ENCODE results near the gene BROX. TPM values are rescaled to one million over a fixed set of nuclear protein-coding genes. Genes with fewer than 3 reads are reported as not detected.

BROX gene
- total and polyA plus RNA-seq, 7 donors: 22.0 to 61.7 (median 38.2) TPM

DNA sequence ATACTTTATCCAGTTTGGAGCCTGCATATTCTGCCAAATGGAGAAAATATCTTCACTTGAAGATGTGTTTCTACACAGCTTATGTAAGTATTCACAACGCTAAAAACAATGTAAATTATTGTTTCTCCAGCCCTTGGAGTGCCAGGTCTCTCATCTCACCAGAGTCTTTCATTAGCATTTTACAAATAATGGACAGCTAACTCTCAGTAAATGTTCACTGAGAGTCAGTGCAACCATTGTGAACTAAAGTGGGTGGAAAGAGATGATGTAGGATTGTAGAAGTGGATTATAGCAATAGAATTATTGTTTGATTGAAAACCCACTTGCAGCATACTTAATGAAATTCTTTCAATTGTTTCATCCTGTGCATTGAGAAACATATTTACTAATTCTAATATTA, 16.4 kb downstream of the BROX start:
- intact Hi-C loops (cut with DNase I): no loop called here
- Histone ChIP-seq H3K36me3 (peaks cover 19 to 100% (median 72%) of the 10 kb centered on the region in 4 donors), H3K9me3 (no peaks in the 10 kb centered on the region), H3K27ac (no peak overlapping the region), H3K4me1 (no peaks in the 10 kb centered on the region), H3K4me3 (no peak overlapping the region), H3K27me3 (no peaks in the 10 kb centered on the region)
- TF ChIP-seq EP300 (IDR thresholded peaks at IDR 0.05): no peak
- WGBS, 2 donors: 85 to 88% methylated on average over 1 of the region's 1 CpG
- no peak for DNase-seq

DNA sequence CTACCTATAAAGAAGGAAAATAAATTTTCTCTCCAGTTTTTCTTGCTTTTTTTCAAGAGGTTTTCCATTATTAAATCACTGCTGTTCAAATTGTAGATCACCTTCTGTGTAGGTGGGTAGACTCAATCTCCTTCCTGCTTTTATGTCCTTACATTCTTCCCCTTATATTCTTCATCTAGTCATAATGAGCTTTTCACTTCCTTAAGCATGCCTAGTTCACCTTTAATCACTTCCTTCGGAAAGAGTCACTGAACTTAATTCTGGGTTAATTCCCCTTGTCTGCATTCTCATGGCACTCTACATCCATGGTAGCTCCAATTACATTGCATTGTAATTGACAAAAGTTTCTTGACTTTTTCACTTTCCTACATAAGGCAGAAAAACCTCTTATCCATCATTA, 18.5 kb downstream of the BROX start:
- Histone ChIP-seq H3K9me3 (no peaks in the 10 kb centered on the region), H3K27me3 (no peaks in the 10 kb centered on the region), H3K36me3 (peaks cover 14 to 100% (median 73%) of the 10 kb centered on the region in 4 donors), H3K27ac (no peak overlapping the region), H3K4me3 (no peak overlapping the region), H3K4me1 (no peaks in the 10 kb centered on the region)
- 73 to 92% methylated on average over 1 of the region's 1 CpG for WGBS, 2 donors
- no peak for DNase-seq
- intact Hi-C loops (cut with DNase I): no loop called here
- TF ChIP-seq, protein P1, sequence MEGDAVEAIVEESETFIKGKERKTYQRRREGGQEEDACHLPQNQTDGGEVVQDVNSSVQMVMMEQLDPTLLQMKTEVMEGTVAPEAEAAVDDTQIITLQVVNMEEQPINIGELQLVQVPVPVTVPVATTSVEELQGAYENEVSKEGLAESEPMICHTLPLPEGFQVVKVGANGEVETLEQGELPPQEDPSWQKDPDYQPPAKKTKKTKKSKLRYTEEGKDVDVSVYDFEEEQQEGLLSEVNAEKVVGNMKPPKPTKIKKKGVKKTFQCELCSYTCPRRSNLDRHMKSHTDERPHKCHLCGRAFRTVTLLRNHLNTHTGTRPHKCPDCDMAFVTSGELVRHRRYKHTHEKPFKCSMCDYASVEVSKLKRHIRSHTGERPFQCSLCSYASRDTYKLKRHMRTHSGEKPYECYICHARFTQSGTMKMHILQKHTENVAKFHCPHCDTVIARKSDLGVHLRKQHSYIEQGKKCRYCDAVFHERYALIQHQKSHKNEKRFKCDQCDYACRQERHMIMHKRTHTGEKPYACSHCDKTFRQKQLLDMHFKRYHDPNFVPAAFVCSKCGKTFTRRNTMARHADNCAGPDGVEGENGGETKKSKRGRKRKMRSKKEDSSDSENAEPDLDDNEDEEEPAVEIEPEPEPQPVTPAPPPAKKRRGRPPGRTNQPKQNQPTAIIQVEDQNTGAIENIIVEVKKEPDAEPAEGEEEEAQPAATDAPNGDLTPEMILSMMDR (IDR thresholded peaks at IDR 0.05): no peak
- TF ChIP-seq POLR2AphosphoS5 (IDR thresholded peaks at IDR 0.05) (no peak), EP300 (IDR thresholded peaks at IDR 0.05) (no peak), POLR2A (IDR thresholded peaks at IDR 0.05) (no peak)

GRCh38 chr1:222732216-222733159, 20.1 kb downstream of the BROX start:
- Histone ChIP-seq H3K27ac (no peak overlapping the region), H3K4me1 (no peaks in the 10 kb centered on the region), H3K9me3 (no peaks in the 10 kb centered on the region), H3K4me3 (no peak overlapping the region), H3K27me3 (no peaks in the 10 kb centered on the region), H3K36me3 (peaks cover 14 to 91% (median 57%) of the 10 kb centered on the region in 4 donors)
- 70 to 90% methylated on average over 3 of the region's 3 CpGs for WGBS, 2 donors
- intact Hi-C loops (cut with DNase I): no loop called here
- DNase-seq: no peak
- TF ChIP-seq POLR2A (IDR thresholded peaks at IDR 0.05) (no peak), POLR2AphosphoS5 (IDR thresholded peaks at IDR 0.05) (no peak), EP300 (IDR thresholded peaks at IDR 0.05) (no peak)
- TF ChIP-seq, protein P1 (IDR thresholded peaks at IDR 0.05): no peak

GRCh38 chr1:222734740-222735139, 22.4 kb downstream of the BROX start:
- H3K4me1 ChIP-seq: peaks cover 0 to 9% (median 3%) of the 10 kb centered on the region in 4 donors
- H3K9me3 ChIP-seq: no peaks in the 10 kb centered on the region
- H3K4me3 ChIP-seq: no peak overlapping the region
- TF ChIP-seq, protein P1 (IDR thresholded peaks at IDR 0.05): no peak
- TF ChIP-seq EP300 (IDR thresholded peaks at IDR 0.05) (no peak), POLR2A (IDR thresholded peaks at IDR 0.05) (no peak), POLR2AphosphoS5 (IDR thresholded peaks at IDR 0.05) (no peak)
- H3K36me3 ChIP-seq: peaks cover 4 to 69% (median 40%) of the 10 kb centered on the region in 4 donors
- no peak overlapping the region for H3K27ac ChIP-seq
- intact Hi-C loops (cut with DNase I): loop anchor here (5.0 kb wide), 2 partner anchors 58 to 388 kb away; no protein-coding TSS in a partner anchor
- DNase-seq: no peak
- H3K27me3 ChIP-seq: no peaks in the 10 kb centered on the region
- 78 to 89% methylated on average over 1 of the region's 1 CpG for WGBS, 2 donors

DNA sequence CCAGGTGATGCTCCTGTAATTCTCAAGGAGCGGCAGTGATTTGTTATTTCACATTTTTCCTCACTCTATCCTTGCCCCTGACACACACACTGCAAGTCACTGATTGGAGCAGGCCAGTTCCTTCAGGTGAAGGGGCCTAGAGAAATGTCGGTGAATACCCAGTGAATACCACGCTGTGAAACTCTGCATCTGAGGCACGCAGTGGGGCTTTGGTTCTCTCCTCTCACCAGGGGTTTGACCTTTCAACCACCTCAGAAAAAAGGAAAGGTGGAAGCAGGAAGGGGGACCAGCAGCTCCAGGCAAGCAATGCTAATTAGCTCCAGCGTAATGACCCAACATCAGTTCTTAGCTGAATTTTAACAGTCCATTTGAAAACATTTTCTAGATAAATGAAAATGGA, 24.1 kb downstream of the BROX start:
- Histone ChIP-seq H3K36me3 (peaks cover 0 to 51% (median 25%) of the 10 kb centered on the region in 4 donors), H3K27me3 (no peaks in the 10 kb centered on the region), H3K27ac (no peak overlapping the region), H3K9me3 (no peaks in the 10 kb centered on the region), H3K4me1 (peaks cover 0 to 9% (median 3%) of the 10 kb centered on the region in 4 donors), H3K4me3 (no peak overlapping the region)
- DNase-seq: no peak
- TF ChIP-seq POLR2AphosphoS5 (IDR thresholded peaks at IDR 0.05) (no peak), POLR2A (IDR thresholded peaks at IDR 0.05) (no peak), EP300 (IDR thresholded peaks at IDR 0.05) (no peak)
- TF ChIP-seq, protein P1 (IDR thresholded peaks at IDR 0.05): no peak
- WGBS, 2 donors: 88 to 92% methylated on average over 5 of the region's 5 CpGs
- intact Hi-C loops (cut with DNase I): loop anchor here (5.0 kb wide), 2 partner anchors 56 to 386 kb away; no protein-coding TSS in a partner anchor

All from sigmoid colon (tissue), 7 donors.